Measurements from ENCODE around the gene ERLIN1.

ERLIN1 gene

GRCh38 chr10:100114460-100114859 lies 71.4 kb downstream of the ERLIN1 start:
- DNase-seq (ENCODE audit: low read depth): no peak
- H3K4me3 ChIP-seq (ENCODE audit: low read length): no peak overlapping the region
- no peak for TF ChIP-seq CTCF (conservative IDR thresholded peaks at IDR 0.05; ENCODE audit: low read length)

GRCh38 chr10:100109670-100110069 lies 76.2 kb downstream of the ERLIN1 start:
- DNase-seq (ENCODE audit: low read depth): no peak
- no peak for TF ChIP-seq CTCF (conservative IDR thresholded peaks at IDR 0.05; ENCODE audit: low read length)
- no peak overlapping the region for H3K4me3 ChIP-seq (ENCODE audit: low read length)

- no peak overlapping the region for H3K4me3 ChIP-seq (ENCODE audit: low read length)
- DNase-seq (ENCODE audit: low read depth): no peak
- TF ChIP-seq CTCF (conservative IDR thresholded peaks at IDR 0.05; ENCODE audit: low read length): no peak
Measured at GRCh38 chr10:100106865-100107264, 79.0 kb downstream of the ERLIN1 start.

GRCh38 chr10:100104300-100104699 lies 81.5 kb downstream of the ERLIN1 start:
- no peak overlapping the region for H3K4me3 ChIP-seq (ENCODE audit: low read length)
- TF ChIP-seq CTCF (conservative IDR thresholded peaks at IDR 0.05; ENCODE audit: low read length): no peak
- no peak for DNase-seq (ENCODE audit: low read depth)

GRCh38 chr10:100103581-100103980 lies 82.2 kb downstream of the ERLIN1 start:
- H3K4me3 ChIP-seq (ENCODE audit: low read length): no peak overlapping the region
- TF ChIP-seq CTCF (conservative IDR thresholded peaks at IDR 0.05; ENCODE audit: low read length): no peak
- peak; percentile 24 for DNase-seq (ENCODE audit: low read depth)

GRCh38 chr10:100101192-100102076 lies 84.4 kb downstream of the ERLIN1 start:
- TF ChIP-seq CTCF (conservative IDR thresholded peaks at IDR 0.05; ENCODE audit: low read length): no peak
- no peak overlapping the region for H3K4me3 ChIP-seq (ENCODE audit: low read length)
- DNase-seq (ENCODE audit: low read depth): peak; percentile 1

GRCh38 chr10:100100651-100101184 lies 85.1 kb downstream of the ERLIN1 start:
- no peak overlapping the region for H3K4me3 ChIP-seq (ENCODE audit: low read length)
- peak; percentile 32 for TF ChIP-seq CTCF (conservative IDR thresholded peaks at IDR 0.05; ENCODE audit: low read length)
- peak; percentile 7 for DNase-seq (ENCODE audit: low read depth)

All from AG10803 (cell line).